ENCODE results near the gene MCC.

- TF ChIP-seq CTCF (tag by site-specific recombination; IDR thresholded peaks at IDR 0.05), result no peak
- TF ChIP-seq ZNF423 (tag by site-specific recombination; IDR thresholded peaks at IDR 0.05), result no peak
- no peak for TF ChIP-seq ZNF658 (tag by site-specific recombination; IDR thresholded peaks at IDR 0.05)
- TF ChIP-seq ZNF157 (tag by site-specific recombination; IDR thresholded peaks at IDR 0.05), result no peak
- TF ChIP-seq, protein P1, sequence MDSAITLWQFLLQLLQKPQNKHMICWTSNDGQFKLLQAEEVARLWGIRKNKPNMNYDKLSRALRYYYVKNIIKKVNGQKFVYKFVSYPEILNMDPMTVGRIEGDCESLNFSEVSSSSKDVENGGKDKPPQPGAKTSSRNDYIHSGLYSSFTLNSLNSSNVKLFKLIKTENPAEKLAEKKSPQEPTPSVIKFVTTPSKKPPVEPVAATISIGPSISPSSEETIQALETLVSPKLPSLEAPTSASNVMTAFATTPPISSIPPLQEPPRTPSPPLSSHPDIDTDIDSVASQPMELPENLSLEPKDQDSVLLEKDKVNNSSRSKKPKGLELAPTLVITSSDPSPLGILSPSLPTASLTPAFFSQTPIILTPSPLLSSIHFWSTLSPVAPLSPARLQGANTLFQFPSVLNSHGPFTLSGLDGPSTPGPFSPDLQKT (IDR thresholded peaks at IDR 0.05; ENCODE audit: borderline replicate concordance, low read depth, low read length), result no peak
- no peak for TF ChIP-seq ZNF510 (tag by site-specific recombination; IDR thresholded peaks at IDR 0.05; ENCODE audit: insufficient replicate concordance)
- TF ChIP-seq ZBTB1 (tag by site-specific recombination; IDR thresholded peaks at IDR 0.05), result no peak
- TF ChIP-seq ZNF121 (tag by site-specific recombination; IDR thresholded peaks at IDR 0.05), result no peak
- TF ChIP-seq ZNF776 (tag by site-specific recombination; IDR thresholded peaks at IDR 0.05; ENCODE audit: borderline replicate concordance), result no peak
- no peak for TF ChIP-seq ZBTB26 (tag by site-specific recombination; optimal IDR thresholded peaks at IDR 0.05)
- no peak for TF ChIP-seq ZBTB8A (tag by site-specific recombination; IDR thresholded peaks at IDR 0.05)
- no peak for TF ChIP-seq ZNF146 (tag by site-specific recombination; IDR thresholded peaks at IDR 0.05)
These were observed 448.9 kb downstream of the MCC start for GRCh38 chr5:113039229-113039933.
